ENCODE measurements around the gene DAB1. TPM values are rescaled to one million over a fixed set of nuclear protein-coding genes. Genes with fewer than 3 reads are reported as not detected.

Gene DAB1
- polyA plus RNA-seq, 3 donors = not detected

- H3K36me3 Mint-ChIP-seq = no peaks in the 10 kb centered on the region
- Histone ChIP-seq H3K36me3 (replicated peaks in 1 of 2; ENCODE audit: control insufficient read depth in 1 of 2, insufficient read depth in 2 of 2, low read length in 2 of 2) (no peaks in the 10 kb centered on the region), H3K4me3 (replicated peaks in 1 of 3; ENCODE audit: low read depth in 2 of 3, low read length in 3 of 3) (no peak overlapping the region), H3K79me2 (ENCODE audit: insufficient read depth, low read length) (no peaks in the 10 kb centered on the region), H3K27ac (ENCODE audit: low read depth in 1 of 2, low read length in 2 of 2) (no peak overlapping the region), H3K4me2 (replicated peaks; ENCODE audit: extremely low read depth, low read length, poor library complexity, severe bottlenecking) (no peak overlapping the region), H3K9me3 (replicated peaks in 1 of 2; ENCODE audit: control insufficient read depth in 1 of 2, insufficient read depth in 1 of 2, low read length in 2 of 2) (peaks cover 0 to 6% of the 10 kb centered on the region in 2 donors), H3K4me1 (ENCODE audit: control insufficient read depth in 1 of 2, insufficient read depth in 2 of 2, low read length in 2 of 2) (no peaks in the 10 kb centered on the region), H4K20me1 (ENCODE audit: insufficient read depth, low read length) (no peaks in the 10 kb centered on the region), H2AFZ (ENCODE audit: insufficient read depth, low read depth, low read length, poor library complexity, severe bottlenecking) (no peak overlapping the region), H3K9ac (ENCODE audit: insufficient read depth, low read length, poor library complexity, severe bottlenecking) (no peak overlapping the region), H3K27me3 (ENCODE audit: control insufficient read depth in 2 of 2, insufficient read depth in 2 of 2, low read length in 2 of 2) (no peaks in the 10 kb centered on the region)
- peaks cover 2 to 12% (median 7%) of the 10 kb centered on the region in 7 donors for H3K9me3 Mint-ChIP-seq
- H3K27me3 Mint-ChIP-seq (ENCODE audit: low read depth in 3 of 3) = peaks cover 0 to 1% (median 0%) of the 10 kb centered on the region in 3 donors
- intact Hi-C loops (cut with micrococcal nuclease) = no loop called here
- no peak for DNase-seq
- 93% methylated on average over 2 of the region's 4 CpGs for WGBS (ENCODE audit: insufficient coverage)
- no peak overlapping the region for H3K27ac Mint-ChIP-seq
- TF ChIP-seq, protein P1, sequence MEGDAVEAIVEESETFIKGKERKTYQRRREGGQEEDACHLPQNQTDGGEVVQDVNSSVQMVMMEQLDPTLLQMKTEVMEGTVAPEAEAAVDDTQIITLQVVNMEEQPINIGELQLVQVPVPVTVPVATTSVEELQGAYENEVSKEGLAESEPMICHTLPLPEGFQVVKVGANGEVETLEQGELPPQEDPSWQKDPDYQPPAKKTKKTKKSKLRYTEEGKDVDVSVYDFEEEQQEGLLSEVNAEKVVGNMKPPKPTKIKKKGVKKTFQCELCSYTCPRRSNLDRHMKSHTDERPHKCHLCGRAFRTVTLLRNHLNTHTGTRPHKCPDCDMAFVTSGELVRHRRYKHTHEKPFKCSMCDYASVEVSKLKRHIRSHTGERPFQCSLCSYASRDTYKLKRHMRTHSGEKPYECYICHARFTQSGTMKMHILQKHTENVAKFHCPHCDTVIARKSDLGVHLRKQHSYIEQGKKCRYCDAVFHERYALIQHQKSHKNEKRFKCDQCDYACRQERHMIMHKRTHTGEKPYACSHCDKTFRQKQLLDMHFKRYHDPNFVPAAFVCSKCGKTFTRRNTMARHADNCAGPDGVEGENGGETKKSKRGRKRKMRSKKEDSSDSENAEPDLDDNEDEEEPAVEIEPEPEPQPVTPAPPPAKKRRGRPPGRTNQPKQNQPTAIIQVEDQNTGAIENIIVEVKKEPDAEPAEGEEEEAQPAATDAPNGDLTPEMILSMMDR (IDR thresholded peaks at IDR 0.05) = no peak
- H3K4me1 Mint-ChIP-seq = no peaks in the 10 kb centered on the region
- H3K4me3 Mint-ChIP-seq = no peak overlapping the region
Observed at GRCh38 chr1:57325117-57325516, 98.7 kb downstream of the DAB1 start.

- Mint-ChIP-seq H3K27ac (no peak overlapping the region), H3K4me1 (no peaks in the 10 kb centered on the region), H3K4me3 (no peak overlapping the region), H3K9me3 (peaks cover 2 to 12% (median 7%) of the 10 kb centered on the region in 7 donors), H3K27me3 (ENCODE audit: low read depth in 3 of 3) (peaks cover 0 to 1% (median 0%) of the 10 kb centered on the region in 3 donors), H3K36me3 (no peaks in the 10 kb centered on the region)
- H3K4me3 ChIP-seq (replicated peaks in 1 of 3; ENCODE audit: low read depth in 2 of 3, low read length in 3 of 3) = no peak overlapping the region
- DNase-seq = no peak
- intact Hi-C loops (cut with micrococcal nuclease) = no loop called here
- no peak overlapping the region for H3K27ac ChIP-seq (ENCODE audit: low read depth in 1 of 2, low read length in 2 of 2)
- H2AFZ ChIP-seq (ENCODE audit: insufficient read depth, low read depth, low read length, poor library complexity, severe bottlenecking) = no peak overlapping the region
- no peaks in the 10 kb centered on the region for H3K27me3 ChIP-seq (ENCODE audit: control insufficient read depth in 2 of 2, insufficient read depth in 2 of 2, low read length in 2 of 2)
- H3K9me3 ChIP-seq (replicated peaks in 1 of 2; ENCODE audit: control insufficient read depth in 1 of 2, insufficient read depth in 1 of 2, low read length in 2 of 2) = peaks cover 0 to 6% of the 10 kb centered on the region in 2 donors
- no peaks in the 10 kb centered on the region for H3K36me3 ChIP-seq (replicated peaks in 1 of 2; ENCODE audit: control insufficient read depth in 1 of 2, insufficient read depth in 2 of 2, low read length in 2 of 2)
- no peaks in the 10 kb centered on the region for H4K20me1 ChIP-seq (ENCODE audit: insufficient read depth, low read length)
- WGBS (ENCODE audit: insufficient coverage) = 86% methylated on average over 1 of the region's 3 CpGs
- no peak overlapping the region for H3K4me2 ChIP-seq (replicated peaks; ENCODE audit: extremely low read depth, low read length, poor library complexity, severe bottlenecking)
- no peaks in the 10 kb centered on the region for H3K79me2 ChIP-seq (ENCODE audit: insufficient read depth, low read length)
- TF ChIP-seq, protein P1 (IDR thresholded peaks at IDR 0.05) = no peak
- no peak overlapping the region for H3K9ac ChIP-seq (ENCODE audit: insufficient read depth, low read length, poor library complexity, severe bottlenecking)
- H3K4me1 ChIP-seq (ENCODE audit: control insufficient read depth in 1 of 2, insufficient read depth in 2 of 2, low read length in 2 of 2) = no peaks in the 10 kb centered on the region
Observed at GRCh38 chr1:57324388-57324787, 99.5 kb downstream of the DAB1 start.

Data from CD14-positive monocyte (primary cell).